Measurements from ENCODE around the gene DNASE1L1.

GRCh38 chrX:154354013-154354412 lies 55.0 kb downstream of the DNASE1L1 start:
- TF ChIP-seq EZH2 (IDR thresholded peaks at IDR 0.05; ENCODE audit: low read length, unreplicated experiment) (no peak), EZH2phosphoT487 (IDR thresholded peaks at IDR 0.05; ENCODE audit: borderline replicate concordance, low read length) (no peak)
- TF ChIP-seq, protein P1, sequence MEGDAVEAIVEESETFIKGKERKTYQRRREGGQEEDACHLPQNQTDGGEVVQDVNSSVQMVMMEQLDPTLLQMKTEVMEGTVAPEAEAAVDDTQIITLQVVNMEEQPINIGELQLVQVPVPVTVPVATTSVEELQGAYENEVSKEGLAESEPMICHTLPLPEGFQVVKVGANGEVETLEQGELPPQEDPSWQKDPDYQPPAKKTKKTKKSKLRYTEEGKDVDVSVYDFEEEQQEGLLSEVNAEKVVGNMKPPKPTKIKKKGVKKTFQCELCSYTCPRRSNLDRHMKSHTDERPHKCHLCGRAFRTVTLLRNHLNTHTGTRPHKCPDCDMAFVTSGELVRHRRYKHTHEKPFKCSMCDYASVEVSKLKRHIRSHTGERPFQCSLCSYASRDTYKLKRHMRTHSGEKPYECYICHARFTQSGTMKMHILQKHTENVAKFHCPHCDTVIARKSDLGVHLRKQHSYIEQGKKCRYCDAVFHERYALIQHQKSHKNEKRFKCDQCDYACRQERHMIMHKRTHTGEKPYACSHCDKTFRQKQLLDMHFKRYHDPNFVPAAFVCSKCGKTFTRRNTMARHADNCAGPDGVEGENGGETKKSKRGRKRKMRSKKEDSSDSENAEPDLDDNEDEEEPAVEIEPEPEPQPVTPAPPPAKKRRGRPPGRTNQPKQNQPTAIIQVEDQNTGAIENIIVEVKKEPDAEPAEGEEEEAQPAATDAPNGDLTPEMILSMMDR (conservative IDR thresholded peaks at IDR 0.05; ENCODE audit: low read depth, low read length): no peak
